ENCODE data around the gene KCNK13.

Gene KCNK13

GRCh38 chr14:90137807-90138206 lies 76.0 kb downstream of the KCNK13 start:
- no peak for DNase-seq

GRCh38 chr14:90139199-90139598 lies 77.4 kb downstream of the KCNK13 start:
- DNase-seq, result no peak

DNA sequence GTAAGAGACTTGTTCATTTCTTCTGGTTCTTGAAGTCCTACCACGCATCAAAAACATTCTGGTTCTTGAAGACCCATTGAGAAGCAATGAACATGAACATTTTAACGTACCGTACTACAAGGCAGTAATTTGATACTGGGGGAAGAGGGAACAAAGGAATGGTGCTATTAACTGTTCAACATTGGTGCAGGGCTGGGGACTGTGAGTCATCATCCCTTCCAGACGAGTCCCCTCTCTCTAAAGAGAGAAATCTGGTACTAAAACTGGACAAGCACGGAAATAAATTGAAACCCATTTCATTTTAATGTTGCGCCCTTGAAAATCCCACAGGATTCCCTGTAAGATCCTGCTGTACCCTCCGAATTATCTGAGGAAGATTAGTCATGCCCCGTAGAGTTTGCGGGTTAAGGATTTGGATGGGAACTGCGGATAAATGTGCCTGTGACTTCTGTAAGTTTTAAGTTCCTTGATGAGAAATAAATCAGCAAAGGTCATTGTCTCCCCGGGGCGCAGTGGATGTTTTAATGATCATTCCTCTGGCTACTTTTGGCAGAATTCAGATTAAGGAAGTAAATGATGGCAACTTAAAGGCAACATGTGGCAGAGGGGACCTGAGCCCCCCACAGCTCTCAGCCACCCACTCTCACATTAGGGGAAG lies 78.6 kb downstream of the KCNK13 start:
- DNase-seq, result no peak

- DNase-seq, result no peak
Observed at GRCh38 chr14:90140956-90141316, 79.1 kb downstream of the KCNK13 start.

DNA sequence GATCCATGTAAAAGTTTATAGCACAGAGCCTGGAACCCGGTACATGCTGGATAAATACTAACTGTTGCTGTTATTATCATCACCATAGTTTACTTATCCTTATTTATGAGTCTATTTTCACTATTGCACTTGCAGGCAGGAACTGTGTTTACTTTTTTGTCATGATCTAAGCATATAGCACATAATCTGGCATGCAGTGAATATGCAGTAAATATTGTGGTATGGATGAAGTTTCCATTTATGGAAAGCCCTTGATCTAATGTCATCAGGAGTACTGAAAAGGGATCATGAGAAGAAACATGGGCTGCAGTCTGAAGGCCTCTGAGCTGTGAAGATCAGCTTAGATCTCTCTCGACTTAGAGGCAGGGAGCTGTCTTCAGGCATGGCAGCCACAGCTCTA lies 91.6 kb downstream of the KCNK13 start:
- no peak for DNase-seq

DNA sequence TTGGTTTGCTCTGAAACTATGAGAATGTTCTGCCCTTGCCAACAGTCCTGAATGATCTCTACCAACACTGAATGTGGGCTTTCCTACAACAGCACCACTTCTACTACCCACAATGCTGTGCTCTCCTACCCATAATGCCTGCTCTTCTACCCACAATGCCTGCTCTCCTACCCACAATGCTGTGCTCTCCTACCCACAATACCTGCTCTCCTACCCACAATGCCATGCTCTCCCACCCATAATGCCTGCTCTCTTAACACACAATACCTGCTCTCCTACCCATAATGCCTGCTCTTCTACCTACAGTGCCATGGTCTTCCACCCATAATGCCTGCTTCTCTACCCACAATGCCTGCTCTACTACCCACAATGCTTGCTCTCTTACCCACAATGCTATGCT lies 92.3 kb downstream of the KCNK13 start:
- no peak for DNase-seq

DNA sequence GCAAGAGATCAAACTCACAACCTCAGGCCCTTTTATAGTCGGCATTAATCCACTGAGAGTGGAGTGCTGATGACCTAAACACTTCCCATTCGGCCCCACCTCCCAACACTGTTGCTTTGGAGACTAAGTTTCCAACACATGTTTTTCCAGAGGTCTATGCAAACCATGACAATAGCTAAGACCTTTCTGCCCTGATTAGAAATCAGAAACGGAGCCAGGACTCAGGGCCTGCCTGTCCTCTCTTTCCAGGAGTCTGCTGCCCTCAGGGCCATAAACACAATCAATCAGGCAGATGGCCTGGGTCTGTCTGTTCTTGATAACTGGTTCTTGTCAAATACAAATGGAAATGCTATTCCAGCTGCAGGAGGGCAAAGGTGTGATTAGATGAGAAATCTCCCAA lies 97.4 kb downstream of the KCNK13 start:
- DNase-seq, result no peak

DNA sequence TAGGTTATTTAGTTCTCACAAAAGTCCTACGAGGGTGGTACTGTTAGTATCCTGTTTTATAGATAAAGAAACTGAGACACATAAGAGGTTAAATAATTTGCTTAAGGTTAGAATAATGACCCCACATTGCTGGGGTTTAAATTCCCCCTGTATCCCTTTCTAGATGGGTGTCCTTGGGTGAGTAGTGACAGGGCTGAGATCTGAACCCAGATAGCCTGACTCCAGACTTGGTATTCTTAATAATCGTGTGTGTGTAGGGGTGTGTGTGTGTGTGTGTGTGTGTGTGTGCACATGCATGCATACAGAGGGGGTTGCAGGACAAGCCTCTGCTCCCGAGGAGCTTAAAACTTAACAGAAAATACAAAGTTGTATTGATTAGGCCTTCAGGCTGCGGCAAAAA lies 97.9 kb downstream of the KCNK13 start:
- no peak for DNase-seq

DNA sequence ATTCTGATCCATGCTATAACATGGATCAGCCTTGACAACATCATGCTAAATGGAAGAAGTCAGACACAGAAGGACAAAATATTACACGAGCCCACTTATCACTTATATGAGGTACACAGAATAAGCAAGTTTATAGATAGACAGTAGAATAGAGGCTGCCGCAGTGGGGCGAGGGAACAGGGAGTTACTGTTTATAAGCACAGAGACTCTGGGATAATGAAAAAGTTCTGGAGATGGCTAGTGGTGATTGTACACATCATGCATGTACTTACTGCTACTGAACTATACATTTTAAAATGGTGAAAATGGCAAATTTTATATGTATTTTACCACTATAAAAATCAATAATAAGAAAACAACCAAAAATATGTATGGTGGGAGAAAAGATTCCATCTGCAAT lies 99.3 kb downstream of the KCNK13 start:
- DNase-seq, result no peak

GRCh38 chr14:90168425-90169105 lies 106.8 kb downstream of the KCNK13 start:
- DNase-seq, result no peak

GRCh38 chr14:90175631-90176030 lies 113.8 kb downstream of the KCNK13 start:
- DNase-seq, result no peak

GRCh38 chr14:90177539-90178189 lies 115.9 kb downstream of the KCNK13 start:
- DNase-seq, result no peak

GRCh38 chr14:90179357-90179756 lies 117.6 kb downstream of the KCNK13 start:
- no peak for DNase-seq

DNA sequence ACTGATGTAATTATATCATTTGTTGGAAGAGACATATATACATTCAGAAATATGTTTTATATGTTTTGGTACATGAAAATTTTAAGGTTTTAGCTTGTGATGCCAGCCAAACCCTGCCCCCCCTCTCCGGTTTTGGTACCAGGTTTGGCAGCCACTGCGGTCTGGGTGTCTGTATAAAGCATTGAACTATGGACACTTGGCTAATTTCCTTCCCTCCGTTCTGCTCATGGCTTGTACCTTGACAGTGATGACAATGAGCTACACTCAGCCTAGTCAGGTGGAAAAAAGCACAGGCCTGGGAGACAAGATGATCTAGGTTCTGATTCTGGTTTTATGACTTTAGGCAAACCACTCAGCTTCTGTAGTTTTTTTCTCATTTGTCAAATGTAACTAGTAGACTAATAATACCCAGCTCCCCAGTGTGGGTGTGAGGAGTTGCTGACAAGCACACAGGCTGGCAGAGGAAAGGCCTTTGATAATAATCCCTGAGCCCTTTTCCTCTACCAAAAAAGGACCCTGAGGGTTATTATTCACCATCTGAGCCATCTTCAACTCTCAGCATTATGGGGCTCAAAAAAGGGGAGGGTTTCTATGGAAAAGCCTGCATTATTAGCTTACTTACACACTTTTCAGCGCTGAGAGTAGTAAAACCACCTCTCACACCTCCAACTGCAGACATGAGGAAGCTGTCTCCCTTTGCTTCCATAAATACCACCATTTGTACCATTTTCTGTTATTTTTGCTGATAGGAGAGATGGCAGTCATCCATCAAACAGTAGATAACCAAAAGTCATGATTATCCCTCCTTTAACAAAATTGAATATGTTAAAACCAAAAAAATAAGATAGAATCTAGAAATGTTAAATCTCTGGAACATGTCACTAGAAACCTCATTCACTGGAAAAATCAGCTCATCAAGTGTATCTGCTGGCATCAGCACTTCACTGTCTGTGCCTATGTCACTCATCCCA lies 118.3 kb downstream of the KCNK13 start:
- DNase-seq, result no peak

GRCh38 chr14:90184094-90184493 lies 122.3 kb downstream of the KCNK13 start:
- no peak for DNase-seq

DNA sequence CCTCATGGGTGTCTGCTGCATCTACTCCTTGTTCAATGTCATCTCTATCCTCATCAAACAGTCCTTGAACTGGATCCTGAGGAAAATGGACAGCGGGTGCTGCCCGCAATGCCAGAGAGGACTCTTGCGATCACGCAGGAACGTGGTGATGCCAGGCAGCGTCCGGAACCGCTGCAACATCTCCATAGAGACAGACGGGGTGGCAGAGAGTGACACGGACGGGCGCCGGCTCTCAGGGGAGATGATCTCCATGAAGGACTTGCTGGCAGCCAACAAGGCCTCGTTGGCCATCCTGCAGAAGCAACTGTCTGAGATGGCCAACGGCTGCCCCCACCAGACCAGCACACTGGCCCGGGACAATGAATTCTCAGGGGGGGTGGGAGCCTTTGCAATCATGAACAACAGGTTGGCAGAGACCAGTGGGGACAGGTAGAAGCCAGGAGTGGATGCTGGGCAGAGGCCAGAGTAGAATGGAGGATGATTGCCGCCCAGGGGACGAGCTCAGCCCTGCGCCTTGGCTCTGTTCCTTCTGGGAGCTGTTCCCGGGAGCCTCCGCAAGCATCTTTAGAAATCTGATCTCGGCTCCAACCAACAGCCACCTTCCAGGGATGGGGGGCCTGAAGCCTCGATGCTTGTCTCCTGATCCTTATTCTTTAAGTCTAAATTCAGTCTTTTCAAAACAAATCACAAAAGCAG lies 122.9 kb downstream of the KCNK13 start:
- no peak for DNase-seq

GRCh38 chr14:90188588-90188987 lies 126.8 kb downstream of the KCNK13 start:
- DNase-seq, result no peak

- no peak for DNase-seq
Observed at GRCh38 chr14:90191154-90191553, 129.4 kb downstream of the KCNK13 start.

DNA sequence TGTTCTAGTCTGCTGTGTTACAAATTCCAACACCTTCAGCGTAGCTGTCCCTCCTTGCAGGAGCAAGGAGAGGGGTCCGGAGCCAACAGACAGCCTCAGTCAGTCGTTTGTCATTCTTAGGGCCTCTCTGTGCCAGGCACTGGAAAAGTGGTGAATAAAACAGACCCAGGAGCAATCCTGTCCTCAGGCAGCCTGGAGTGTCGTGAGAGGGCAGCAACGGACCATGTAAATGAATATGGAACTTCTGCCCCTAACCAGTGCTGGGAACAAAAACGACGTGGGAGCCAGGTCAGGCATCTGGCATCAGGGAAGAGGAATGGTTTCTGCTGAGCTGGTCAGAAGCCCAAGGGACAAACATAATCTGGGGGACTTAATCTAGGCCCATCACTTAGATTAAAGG lies 129.8 kb downstream of the KCNK13 start:
- DNase-seq, result no peak

- no peak for DNase-seq
Observed at GRCh38 chr14:90193925-90194324, 132.1 kb downstream of the KCNK13 start.

GRCh38 chr14:90194706-90195105 lies 132.9 kb downstream of the KCNK13 start:
- DNase-seq, result no peak

DNA sequence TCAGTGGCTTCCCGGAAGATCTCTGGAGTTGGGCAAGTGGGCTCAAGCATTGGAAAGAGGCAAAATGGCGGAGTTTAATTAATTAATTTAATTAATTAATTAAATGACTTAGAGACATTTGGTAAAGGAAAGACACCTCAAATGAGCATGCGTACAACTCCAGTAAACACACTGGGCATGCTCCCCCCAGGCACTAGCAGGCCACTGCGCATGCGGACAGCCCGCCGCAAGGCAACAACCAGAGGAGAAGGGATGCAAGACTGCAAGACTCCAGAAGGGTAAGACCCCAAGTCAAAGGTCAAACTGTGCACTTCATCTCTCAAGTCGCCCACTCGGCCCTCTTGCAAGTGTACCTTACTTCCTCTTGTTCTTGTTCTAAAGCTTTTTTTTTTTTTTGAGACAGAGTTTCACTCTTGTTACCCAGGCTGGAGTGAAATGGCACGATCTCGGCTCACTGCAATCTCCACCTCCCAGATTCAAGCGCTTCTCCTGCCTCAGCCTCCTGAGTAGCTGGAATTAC lies 136.8 kb downstream of the KCNK13 start:
- no peak for DNase-seq
